A549 treated with Mapracorat at 1 μM for 4 hours (cell line): Measurements from ENCODE around the gene SLC12A5. TPM values are rescaled to one million over a fixed set of nuclear protein-coding genes. Genes with fewer than 3 reads are reported as not detected.

Experiments used
- total RNA-seq: library from RNA; stranded (reverse); fragments of 200-300 nt; extraction: Qiagen RNA extraction; gene quantifications from 5 replicates; pipeline ENCODE4 v1.2.3, GENCODE V29; 2022

Gene SLC12A5
- total RNA-seq = 13.5 to 17.2 TPM (median 14.0 TPM) in 5 replicates

GRCh38 chr20:46028772-46029371 lies at the start of gene SLC12A5:
SLC12A5 (plus strand) TSS chr20:46029215; CDS start chr20:46029345, 130 bp downstream.

GRCh38 chr20:46089417-46090388 lies 60.7 kb downstream of the SLC12A5 start, which contains the start of gene NCOA5:
NCOA5 (minus strand) TSS chr20:46089962; CDS start chr20:46079424, 10,538 bp downstream.

Other genes starting within 250 kb of the SLC12A5 start
- gene WFDC3, start 237.3 kb upstream of the SLC12A5 start, total RNA-seq = 0.44 TPM in 1 of 5 replicates, not detected in the others
- gene DNTTIP1, start 237.3 kb upstream of the SLC12A5 start, total RNA-seq = 32.1 to 37.5 TPM (median 35.7 TPM) in 5 replicates
- 215 to 248 TPM (median 240 TPM) in 5 replicates for gene UBE2C, start 216.6 kb upstream of the SLC12A5 start, total RNA-seq
- gene TNNC2, start 201.9 kb upstream of the SLC12A5 start, total RNA-seq = 0.28 TPM in 1 of 5 replicates, not detected in the others
- gene SNX21, start 195.4 kb upstream of the SLC12A5 start, total RNA-seq = 7.8 to 11.6 TPM (median 10.7 TPM) in 5 replicates
- gene ACOT8, start 171.8 kb upstream of the SLC12A5 start, total RNA-seq = 14.5 to 20.5 TPM (median 19.7 TPM) in 5 replicates
- gene ZSWIM3, start 171.6 kb upstream of the SLC12A5 start, total RNA-seq = 1.3 to 1.9 TPM (median 1.7 TPM) in 5 replicates
- 4.8 to 5.9 TPM (median 5.8 TPM) in 5 replicates for gene ZSWIM1, start 148.0 kb upstream of the SLC12A5 start, total RNA-seq
- 0.19 to 0.53 TPM (median 0.40 TPM) in 3 of 5 replicates, not detected in the others for gene SPATA25, start 141.6 kb upstream of the SLC12A5 start, total RNA-seq
- gene NEURL2, start 138.0 kb upstream of the SLC12A5 start, total RNA-seq = 0.61 to 1.7 TPM (median 0.94 TPM) in 5 replicates
- 94.8 to 123 TPM (median 110 TPM) in 5 replicates for gene CTSA, start 137.9 kb upstream of the SLC12A5 start, total RNA-seq
- 1.6 to 2.0 TPM (median 1.8 TPM) in 5 replicates for gene PLTP, start 117.1 kb upstream of the SLC12A5 start, total RNA-seq
- 27.8 to 35.7 TPM (median 33.3 TPM) in 5 replicates for gene PCIF1, start 94.5 kb upstream of the SLC12A5 start, total RNA-seq
- 6.8 to 10.2 TPM (median 9.2 TPM) in 5 replicates for gene ZNF335, start 57.0 kb upstream of the SLC12A5 start, total RNA-seq
- gene MMP9, start 20.3 kb upstream of the SLC12A5 start, total RNA-seq = 0.19 to 0.48 TPM (median 0.40 TPM) in 5 replicates
- 17.7 to 23.9 TPM (median 20.3 TPM) in 5 replicates for gene NCOA5, start 60.7 kb downstream of the SLC12A5 start, total RNA-seq
- gene CD40, start 89.1 kb downstream of the SLC12A5 start, total RNA-seq = 4.2 to 4.9 TPM (median 4.5 TPM) in 5 replicates